HG02840 (cell line): ENCODE results near the gene TRPM2.
"Not testable (repeated sequence)": the region's sequence is repeated elsewhere in the genome, so short reads cannot be mapped to it uniquely, and the experiment has no call there.

Experiments
- ATAC-seq: cut with Tn5 transposase; IDR thresholded peaks from one replicate; pipeline ENCODE4 v1.9.1; 2021; ENCODE audit warnings: mild to moderate bottlenecking, moderate library complexity, moderate number of reproducible peaks; ENCODE audit not compliant: unreplicated experiment, low FRiP score

Gene TRPM2

GRCh38 chr21:44333509-44334328 is 19.7 kb upstream of the TRPM2 start:
- ATAC-seq, result no peak

GRCh38 chr21:44334329-44335030 is 18.9 kb upstream of the TRPM2 start:
- ATAC-seq, result no peak

- ATAC-seq, result no peak
Measured at GRCh38 chr21:44335266-44336059, 18.0 kb upstream of the TRPM2 start.

- ATAC-seq, result no peak
Measured at GRCh38 chr21:44337449-44337848, 16.0 kb upstream of the TRPM2 start.

GRCh38 chr21:44337941-44338895 is 15.2 kb upstream of the TRPM2 start:
- no peak for ATAC-seq

- ATAC-seq, result peak; percentile 84
Measured at GRCh38 chr21:44338971-44339910, 14.2 kb upstream of the TRPM2 start, which contains the start of gene CFAP410. CFAP410 (minus strand) TSS chr21:44339390; CDS start chr21:44339194, 196 bp downstream.

- ATAC-seq, result not testable (repeated sequence)
Measured at GRCh38 chr21:44341726-44342458, 11.5 kb upstream of the TRPM2 start.

- not testable (repeated sequence) for ATAC-seq
Measured at GRCh38 chr21:44342981-44343380, 10.4 kb upstream of the TRPM2 start.

GRCh38 chr21:44344541-44345183 is 8.8 kb upstream of the TRPM2 start:
- ATAC-seq, result no peak

- ATAC-seq, result no peak
Measured at GRCh38 chr21:44345495-44345894, 7.9 kb upstream of the TRPM2 start.

GRCh38 chr21:44347911-44348451 is 5.4 kb upstream of the TRPM2 start:
- no peak for ATAC-seq

- no peak for ATAC-seq
Measured at GRCh38 chr21:44348861-44349260, 4.6 kb upstream of the TRPM2 start.

GRCh38 chr21:44349416-44349846 is 4.0 kb upstream of the TRPM2 start:
- no peak for ATAC-seq

- ATAC-seq, result no peak
Measured at GRCh38 chr21:44349847-44350772, 3.3 kb upstream of the TRPM2 start.

GRCh38 chr21:44350773-44351481 is 2.5 kb upstream of the TRPM2 start:
- no peak for ATAC-seq
